Subcutaneous abdominal adipose tissue (tissue), 5 donors: ENCODE measurements around the gene ATP5F1D.

Source experiments
- H3K27ac ChIP-seq: one replicate; pipeline ENCODE4 v1.7.0; 2013; ENCODE audit warnings: low read depth, mild to moderate bottlenecking, inconsistent platforms, low read length, moderate library complexity
- H3K27me3 ChIP-seq, 5 donors: one replicate each; pipeline ENCODE4 v1.7.0; 2013; ENCODE audit warnings: low read length in 5 of 5, inconsistent platforms in 1 of 5; ENCODE audit not compliant: control insufficient read depth in 5 of 5, insufficient read depth in 4 of 5
- H3K36me3 ChIP-seq, 5 donors: one replicate each; pipeline ENCODE4 v1.7.0; 2013; ENCODE audit warnings: low read length in 5 of 5; ENCODE audit not compliant: control insufficient read depth in 5 of 5, insufficient read depth in 5 of 5
- H3K4me1 ChIP-seq, 5 donors: one replicate each; pipeline ENCODE4 v1.7.0; 2013; ENCODE audit warnings: low read length in 5 of 5, mild to moderate bottlenecking in 3 of 5, moderate library complexity in 1 of 5; ENCODE audit not compliant: control insufficient read depth in 5 of 5, insufficient read depth in 5 of 5
- H3K4me3 ChIP-seq, 5 donors: one replicate each; pipeline ENCODE4 v1.7.0; 2013; ENCODE audit warnings: low read length in 5 of 5, low read depth in 1 of 5
- H3K9ac ChIP-seq, 5 donors: one replicate each; pipeline ENCODE4 v1.7.0; 2013; ENCODE audit warnings: low read length in 5 of 5, mild to moderate bottlenecking in 4 of 5, moderate library complexity in 3 of 5
- H3K9me3 ChIP-seq, 5 donors: one replicate each; pipeline ENCODE4 v1.7.0; 2013; ENCODE audit warnings: low read length in 5 of 5; ENCODE audit not compliant: control insufficient read depth in 5 of 5
- donor health status: healthy.
- donor health status: healthy.
- donor health status: healthy.
- donor health status: healthy.
- donor health status: healthy.

ATP5F1D gene

DNA sequence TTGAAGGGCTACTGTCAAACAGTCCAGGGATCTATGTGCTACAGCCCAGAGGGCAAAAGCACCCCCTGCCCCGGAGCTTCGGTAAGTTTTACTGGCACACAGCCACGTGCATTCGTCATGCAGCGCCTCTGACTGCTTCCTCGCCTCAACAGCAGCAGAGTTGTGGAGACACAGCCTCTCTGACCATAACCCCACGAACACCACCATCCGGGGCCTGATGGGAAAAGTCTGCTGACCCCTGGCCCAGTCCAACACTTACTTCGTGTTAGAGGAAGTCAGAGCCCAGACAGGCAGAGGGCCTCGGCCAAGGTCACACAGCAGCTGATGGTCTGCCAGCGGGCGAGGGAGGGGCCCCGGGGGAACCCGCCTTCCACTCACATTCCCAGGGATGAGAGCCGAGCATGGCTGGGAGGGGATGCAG, 8.9 kb upstream of the ATP5F1D start:
- Histone ChIP-seq H3K9me3 (no peaks in the 10 kb centered on the region), H3K4me3 (no peak overlapping the region), H3K27ac (peak overlapping the region; percentile 16), H3K36me3 (peaks cover 0 to 6% (median 2%) of the 10 kb centered on the region in 5 donors), H3K4me1 (peaks cover 0 to 28% (median 21%) of the 10 kb centered on the region in 5 donors), H3K9ac (no peak overlapping the region), H3K27me3 (peaks cover 0 to 11% (median 8%) of the 10 kb centered on the region in 5 donors)

GRCh38 chr19:1233115-1233667, 8.4 kb upstream of the ATP5F1D start:
- Histone ChIP-seq H3K9me3 (no peaks in the 10 kb centered on the region), H3K27ac (peak overlapping the region; percentile 16), H3K27me3 (peaks cover 0 to 11% (median 8%) of the 10 kb centered on the region in 5 donors), H3K9ac (no peak overlapping the region), H3K4me3 (no peak overlapping the region), H3K4me1 (peaks cover 0 to 31% (median 23%) of the 10 kb centered on the region in 5 donors), H3K36me3 (peaks cover 0 to 1% (median 0%) of the 10 kb centered on the region in 5 donors)

DNA sequence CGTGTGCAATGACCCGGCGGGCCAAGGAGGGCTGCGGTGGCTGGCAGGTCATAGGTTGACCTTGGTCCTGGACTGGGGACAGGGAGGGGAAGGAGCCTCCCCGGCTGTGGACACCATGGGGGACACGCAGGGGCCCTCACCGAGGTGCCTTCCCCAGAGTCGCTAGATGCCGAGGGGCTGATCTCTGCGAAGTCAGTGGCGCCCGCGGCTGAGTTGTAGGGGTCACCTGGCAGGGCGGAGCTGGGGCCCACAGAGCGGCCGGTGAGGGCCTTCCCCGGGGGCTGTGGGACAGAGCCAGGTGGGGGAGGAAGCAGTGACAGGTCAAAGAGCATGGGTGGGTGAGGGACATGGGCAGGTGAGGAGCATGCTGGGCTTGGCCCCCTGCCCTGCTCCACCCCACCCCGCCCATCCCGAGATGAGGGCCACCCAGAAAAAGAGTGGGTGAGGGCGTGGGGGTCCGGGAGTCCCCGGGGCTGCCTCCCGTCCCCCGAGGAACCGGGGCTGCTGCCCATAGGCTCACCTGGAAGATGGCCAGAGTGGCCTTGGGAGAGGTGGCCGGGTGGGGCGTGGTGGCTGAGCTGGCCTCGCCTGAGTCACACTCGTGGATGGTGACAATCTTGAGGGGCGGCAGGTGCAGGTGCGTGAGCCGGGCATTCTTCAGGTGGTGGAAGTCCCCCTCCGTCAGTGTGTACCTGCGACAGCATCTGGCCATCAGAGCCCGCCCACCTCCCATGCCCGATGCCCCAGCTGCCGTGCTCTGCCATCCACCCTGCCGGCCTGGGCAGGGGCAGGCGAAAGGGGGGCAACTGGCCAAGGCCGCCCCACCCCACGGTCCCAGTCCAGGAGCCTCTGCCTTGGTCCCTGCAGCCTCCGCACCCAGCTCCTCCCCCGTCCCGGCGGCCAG, 7.2 kb upstream of the ATP5F1D start:
- H3K4me3 ChIP-seq: no peak overlapping the region
- H3K4me1 ChIP-seq: peaks cover 0 to 37% (median 29%) of the 10 kb centered on the region in 5 donors
- H3K27me3 ChIP-seq: peaks cover 0 to 11% (median 8%) of the 10 kb centered on the region in 5 donors
- H3K27ac ChIP-seq: no peak overlapping the region
- no peaks in the 10 kb centered on the region for H3K9me3 ChIP-seq
- H3K36me3 ChIP-seq: no peaks in the 10 kb centered on the region
- no peak overlapping the region for H3K9ac ChIP-seq

GRCh38 chr19:1234955-1235380, 6.6 kb upstream of the ATP5F1D start:
- no peak overlapping the region for H3K27ac ChIP-seq

DNA sequence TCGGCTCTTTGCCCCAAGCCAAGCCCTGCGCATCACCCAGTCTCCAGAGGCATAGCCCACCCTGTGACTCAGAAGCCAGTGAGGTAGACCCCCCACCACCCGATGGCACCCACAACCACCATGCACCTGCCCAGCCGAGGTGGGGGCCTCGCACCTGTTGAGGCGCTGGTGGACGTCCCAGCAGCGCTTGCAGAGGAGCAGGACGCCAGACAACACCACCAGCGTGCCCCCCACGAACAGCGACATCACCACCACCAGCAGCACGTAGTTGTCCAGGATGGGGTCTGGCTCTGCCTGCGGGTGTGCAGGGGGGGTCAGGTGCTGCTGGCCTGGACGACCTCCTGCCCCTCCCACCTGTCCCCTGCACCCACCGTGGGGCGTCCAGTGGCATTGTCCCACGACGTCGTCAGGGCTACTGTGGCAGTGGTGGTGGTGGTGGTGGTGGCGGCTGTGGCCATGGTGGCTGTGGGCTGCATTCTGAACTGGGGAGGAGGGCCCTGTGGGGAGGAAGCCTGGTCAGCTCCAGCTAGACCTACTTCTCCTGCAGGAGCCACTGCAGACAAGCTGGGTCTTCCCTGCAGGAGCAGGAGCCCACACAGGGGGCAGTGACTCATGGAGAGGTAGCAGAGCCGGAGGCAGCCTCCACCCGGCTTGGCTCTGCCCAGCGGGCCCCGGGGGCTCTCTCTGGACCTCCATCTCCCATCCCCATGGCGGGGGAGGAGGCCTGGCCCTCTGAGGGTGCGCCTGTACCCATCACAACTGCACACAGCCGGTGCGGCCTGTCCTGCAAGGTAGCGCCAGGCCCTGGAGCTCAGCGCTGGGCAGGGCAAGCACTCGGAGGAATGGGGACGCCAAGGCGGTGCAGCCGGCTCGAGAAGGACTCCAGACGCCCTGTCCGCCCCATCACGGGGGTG, 5.7 kb upstream of the ATP5F1D start:
- H3K9ac ChIP-seq: no peak overlapping the region
- H3K36me3 ChIP-seq: no peaks in the 10 kb centered on the region
- H3K27ac ChIP-seq: no peak overlapping the region
- H3K4me3 ChIP-seq: no peak overlapping the region
- no peaks in the 10 kb centered on the region for H3K9me3 ChIP-seq
- H3K27me3 ChIP-seq: peaks cover 0 to 11% (median 8%) of the 10 kb centered on the region in 5 donors
- H3K4me1 ChIP-seq: peaks cover 0 to 48% (median 37%) of the 10 kb centered on the region in 5 donors

More at GRCh38 chr19:1234955-1235380, 6.6 kb upstream of the ATP5F1D start:
- H3K36me3 ChIP-seq: no peaks in the 10 kb centered on the region
- H3K4me3 ChIP-seq: no peak overlapping the region
- H3K27me3 ChIP-seq: peaks cover 0 to 11% (median 8%) of the 10 kb centered on the region in 5 donors
- peaks cover 0 to 41% (median 34%) of the 10 kb centered on the region in 5 donors for H3K4me1 ChIP-seq
- no peak overlapping the region for H3K9ac ChIP-seq
- no peaks in the 10 kb centered on the region for H3K9me3 ChIP-seq

DNA sequence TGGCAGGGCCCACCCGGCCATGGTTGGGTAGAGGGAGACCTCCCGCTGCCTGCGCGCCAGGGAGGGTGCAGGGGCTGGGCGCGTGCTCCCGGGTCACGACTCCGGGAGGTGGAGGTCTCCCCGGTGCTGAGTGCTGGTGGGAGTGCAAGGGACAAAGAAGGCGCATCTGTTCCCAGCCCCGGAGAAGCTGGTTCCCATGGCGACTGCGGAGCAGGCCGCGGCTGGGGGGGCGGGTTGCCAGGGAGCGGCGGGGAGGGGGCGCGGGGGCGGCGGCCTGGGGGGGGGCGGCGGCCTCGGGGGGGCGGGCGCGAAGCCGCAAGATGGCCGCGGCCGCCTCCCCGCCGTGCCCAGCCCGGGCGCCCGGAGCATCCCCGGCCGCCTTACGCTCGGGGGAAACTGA, 5.0 kb upstream of the ATP5F1D start:
- no peak overlapping the region for H3K9ac ChIP-seq
- peaks cover 0 to 11% (median 8%) of the 10 kb centered on the region in 5 donors for H3K27me3 ChIP-seq
- peak overlapping the region in 3 of 5 donors; percentile 40 to 70 (median 59) for H3K4me3 ChIP-seq
- no peaks in the 10 kb centered on the region for H3K36me3 ChIP-seq
- H3K27ac ChIP-seq: no peak overlapping the region
- H3K9me3 ChIP-seq: no peaks in the 10 kb centered on the region
- H3K4me1 ChIP-seq: peaks cover 0 to 55% (median 43%) of the 10 kb centered on the region in 5 donors

DNA sequence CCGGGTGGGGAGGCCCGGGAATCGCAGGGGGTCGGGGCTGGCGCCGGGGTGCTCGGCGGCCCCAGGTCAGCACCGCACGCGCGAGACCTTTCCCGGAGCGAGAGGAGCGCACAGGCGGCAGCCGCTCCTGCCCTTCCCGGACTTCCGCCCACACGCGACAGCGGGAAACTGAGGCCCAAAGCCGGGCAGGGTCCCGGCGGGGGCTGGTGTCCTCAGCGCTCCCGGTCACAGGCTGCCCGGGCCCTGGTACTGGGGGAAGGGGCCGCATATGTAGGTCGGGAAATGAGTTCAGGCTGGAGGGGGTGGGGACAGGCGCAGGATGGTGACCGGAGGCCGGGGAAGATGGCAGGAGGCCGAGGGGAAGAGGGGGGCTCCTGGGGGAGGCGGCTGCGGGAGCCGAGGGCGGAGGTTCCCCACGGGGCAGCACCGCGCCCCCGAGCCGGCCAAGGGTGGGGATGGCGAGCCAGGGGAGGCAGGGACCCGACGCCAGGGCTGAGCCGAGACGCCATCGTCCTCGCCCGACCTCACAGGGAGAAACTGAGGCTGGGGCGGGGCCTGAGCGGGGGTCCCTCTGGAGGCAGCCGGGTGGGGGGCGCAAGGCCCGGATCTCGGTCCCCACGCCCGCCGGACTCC, 4.4 kb upstream of the ATP5F1D start:
- Histone ChIP-seq H3K9me3 (no peaks in the 10 kb centered on the region), H3K27ac (no peak overlapping the region), H3K36me3 (no peaks in the 10 kb centered on the region), H3K27me3 (peaks cover 0 to 11% (median 8%) of the 10 kb centered on the region in 5 donors), H3K9ac (peak overlapping the region in 2 of 5 donors; percentile 39 to 52), H3K4me1 (peaks cover 0 to 59% (median 45%) of the 10 kb centered on the region in 5 donors), H3K4me3 (peak overlapping the region in 4 of 5 donors; percentile 40 to 70 (median 53))

- H3K9me3 ChIP-seq: no peaks in the 10 kb centered on the region
- H3K27me3 ChIP-seq: peaks cover 0 to 11% (median 8%) of the 10 kb centered on the region in 5 donors
- peaks cover 0 to 59% (median 43%) of the 10 kb centered on the region in 5 donors for H3K4me1 ChIP-seq
- H3K4me3 ChIP-seq: peak within 1 kb of the TSS in 4 of 5 donors; percentile 40 to 70 (median 53)
- H3K36me3 ChIP-seq: no peaks in the 10 kb centered on the region
- no peak within 1 kb of the TSS for H3K27ac ChIP-seq
- peak within 1 kb of the TSS in 2 of 5 donors; percentile 39 to 52 for H3K9ac ChIP-seq
These were observed 3.7 kb upstream of the ATP5F1D start, which contains the start of gene CBARP for GRCh38 chr19:1237754-1238368. CBARP (minus strand) TSS chr19:1238005; CDS start chr19:1236100, 1,905 bp downstream.
